ENCODE results near the gene PRSS12.

Gene PRSS12

DNA sequence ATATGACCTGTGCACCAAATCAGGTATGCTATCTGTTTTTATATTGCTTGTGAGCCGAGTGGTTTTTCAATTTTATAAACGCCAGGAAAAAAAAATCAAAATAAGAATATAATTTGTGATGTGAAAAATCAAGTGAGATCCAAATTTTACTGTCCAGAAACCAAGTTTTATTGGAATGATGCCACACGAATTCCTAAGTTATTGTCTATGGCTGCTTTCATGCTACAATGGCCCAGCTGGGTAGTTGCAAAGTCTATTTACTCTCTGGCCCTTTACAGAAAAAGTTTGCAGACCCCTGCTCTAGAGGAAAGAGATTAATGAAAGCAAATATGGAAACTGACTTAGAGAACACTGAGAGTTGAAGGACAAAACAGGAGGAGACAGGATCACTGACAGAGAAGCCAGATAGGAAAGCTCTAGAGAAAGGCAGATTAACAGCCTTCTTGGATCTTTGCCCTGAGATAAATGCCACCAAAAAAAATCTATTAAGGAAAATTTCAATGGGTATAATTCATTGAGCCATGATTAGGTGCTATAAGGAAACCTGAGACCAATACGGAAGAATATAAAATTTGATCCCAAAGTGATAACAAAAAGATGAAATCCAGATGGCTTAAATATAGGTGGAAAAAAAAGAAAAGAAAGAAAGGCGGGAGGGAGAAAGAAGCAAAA is 29.8 kb downstream of the PRSS12 start:
- TF ChIP-seq TAF1 (IDR thresholded peaks at IDR 0.05; ENCODE audit: borderline replicate concordance, insufficient read depth, low read length), result no peak
- TF ChIP-seq, protein P1, sequence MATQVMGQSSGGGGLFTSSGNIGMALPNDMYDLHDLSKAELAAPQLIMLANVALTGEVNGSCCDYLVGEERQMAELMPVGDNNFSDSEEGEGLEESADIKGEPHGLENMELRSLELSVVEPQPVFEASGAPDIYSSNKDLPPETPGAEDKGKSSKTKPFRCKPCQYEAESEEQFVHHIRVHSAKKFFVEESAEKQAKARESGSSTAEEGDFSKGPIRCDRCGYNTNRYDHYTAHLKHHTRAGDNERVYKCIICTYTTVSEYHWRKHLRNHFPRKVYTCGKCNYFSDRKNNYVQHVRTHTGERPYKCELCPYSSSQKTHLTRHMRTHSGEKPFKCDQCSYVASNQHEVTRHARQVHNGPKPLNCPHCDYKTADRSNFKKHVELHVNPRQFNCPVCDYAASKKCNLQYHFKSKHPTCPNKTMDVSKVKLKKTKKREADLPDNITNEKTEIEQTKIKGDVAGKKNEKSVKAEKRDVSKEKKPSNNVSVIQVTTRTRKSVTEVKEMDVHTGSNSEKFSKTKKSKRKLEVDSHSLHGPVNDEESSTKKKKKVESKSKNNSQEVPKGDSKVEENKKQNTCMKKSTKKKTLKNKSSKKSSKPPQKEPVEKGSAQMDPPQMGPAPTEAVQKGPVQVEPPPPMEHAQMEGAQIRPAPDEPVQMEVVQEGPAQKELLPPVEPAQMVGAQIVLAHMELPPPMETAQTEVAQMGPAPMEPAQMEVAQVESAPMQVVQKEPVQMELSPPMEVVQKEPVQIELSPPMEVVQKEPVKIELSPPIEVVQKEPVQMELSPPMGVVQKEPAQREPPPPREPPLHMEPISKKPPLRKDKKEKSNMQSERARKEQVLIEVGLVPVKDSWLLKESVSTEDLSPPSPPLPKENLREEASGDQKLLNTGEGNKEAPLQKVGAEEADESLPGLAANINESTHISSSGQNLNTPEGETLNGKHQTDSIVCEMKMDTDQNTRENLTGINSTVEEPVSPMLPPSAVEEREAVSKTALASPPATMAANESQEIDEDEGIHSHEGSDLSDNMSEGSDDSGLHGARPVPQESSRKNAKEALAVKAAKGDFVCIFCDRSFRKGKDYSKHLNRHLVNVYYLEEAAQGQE (IDR thresholded peaks at IDR 0.05; ENCODE audit: insufficient read depth in 1 of 2, low read depth in 2 of 2, low read length in 2 of 2), result no peak
- TF ChIP-seq FOXP2 (optimal IDR thresholded peaks at IDR 0.05; ENCODE audit: borderline replicate concordance, extremely low read depth, extremely low read length, insufficient read depth), result no peak
- TF ChIP-seq SIN3A (IDR thresholded peaks at IDR 0.05; ENCODE audit: borderline replicate concordance, insufficient read depth, low read length), result no peak
- TF ChIP-seq POLR2AphosphoS5 (IDR thresholded peaks at IDR 0.05; ENCODE audit: low read depth, low read length), result no peak

DNA sequence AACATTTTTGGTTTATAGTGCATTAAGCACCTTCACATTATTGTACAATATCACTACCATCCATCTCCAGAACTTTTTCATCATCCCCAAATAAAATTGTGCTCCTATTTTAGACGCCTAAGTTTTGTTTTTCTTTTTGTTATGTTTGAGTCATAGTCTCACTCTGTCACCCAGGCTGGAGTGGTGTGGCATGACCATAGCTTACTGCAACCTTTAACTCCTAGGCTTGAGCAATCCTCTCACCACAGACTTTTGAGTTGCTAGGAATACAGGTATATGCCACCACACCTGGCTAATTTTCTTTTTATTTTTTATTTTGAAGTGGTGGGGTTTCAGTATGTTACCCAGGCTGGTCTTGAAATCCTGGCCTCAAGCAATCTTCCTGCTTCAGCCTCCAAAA is 33.9 kb downstream of the PRSS12 start:
- TF ChIP-seq FOXP2 (optimal IDR thresholded peaks at IDR 0.05; ENCODE audit: borderline replicate concordance, extremely low read depth, extremely low read length, insufficient read depth) (no peak), POLR2AphosphoS5 (IDR thresholded peaks at IDR 0.05; ENCODE audit: low read depth, low read length) (no peak), TAF1 (IDR thresholded peaks at IDR 0.05; ENCODE audit: borderline replicate concordance, insufficient read depth, low read length) (no peak), SIN3A (IDR thresholded peaks at IDR 0.05; ENCODE audit: borderline replicate concordance, insufficient read depth, low read length) (no peak)
- TF ChIP-seq, protein P1 (IDR thresholded peaks at IDR 0.05; ENCODE audit: insufficient read depth in 1 of 2, low read depth in 2 of 2, low read length in 2 of 2), result no peak

DNA sequence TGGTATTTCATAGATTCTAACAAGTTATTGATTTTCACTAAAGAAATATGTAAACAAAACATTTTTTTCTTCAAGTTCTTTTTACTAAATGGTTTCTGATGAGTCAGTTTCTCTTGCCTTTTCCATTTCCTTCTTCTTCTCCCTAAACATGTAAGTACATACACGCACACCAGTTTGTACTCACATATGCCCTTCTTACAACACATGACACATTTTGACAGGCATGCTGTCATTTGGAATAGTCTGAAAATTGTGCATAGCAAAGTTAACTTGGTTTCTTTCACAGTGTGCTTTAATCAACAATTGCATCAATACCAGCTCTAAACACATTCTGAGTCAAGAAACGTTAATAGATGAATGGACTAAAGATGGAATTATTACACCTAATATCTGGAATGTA is 35.1 kb downstream of the PRSS12 start:
- TF ChIP-seq TAF1 (IDR thresholded peaks at IDR 0.05; ENCODE audit: borderline replicate concordance, insufficient read depth, low read length) (no peak), POLR2AphosphoS5 (IDR thresholded peaks at IDR 0.05; ENCODE audit: low read depth, low read length) (no peak), SIN3A (IDR thresholded peaks at IDR 0.05; ENCODE audit: borderline replicate concordance, insufficient read depth, low read length) (no peak), FOXP2 (optimal IDR thresholded peaks at IDR 0.05; ENCODE audit: borderline replicate concordance, extremely low read depth, extremely low read length, insufficient read depth) (no peak)

DNA sequence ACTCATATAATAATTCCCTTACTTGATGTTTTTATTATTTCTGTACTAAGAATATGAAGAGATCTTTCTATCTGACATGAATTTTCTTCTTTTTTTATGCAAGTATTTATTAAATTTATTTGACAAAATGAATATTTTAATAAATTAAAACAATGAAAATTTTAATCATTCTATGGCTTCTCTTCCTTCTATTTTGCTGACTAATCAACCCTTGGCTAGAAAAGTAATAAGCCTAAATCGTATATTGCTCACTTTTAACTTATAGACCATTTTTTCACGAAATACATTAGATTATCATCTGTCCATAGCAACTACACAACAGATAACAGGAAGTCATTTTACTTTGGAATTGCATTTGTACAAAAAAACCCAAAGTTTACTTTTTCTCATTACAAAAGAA is 38.6 kb downstream of the PRSS12 start:
- TF ChIP-seq POLR2AphosphoS5 (IDR thresholded peaks at IDR 0.05; ENCODE audit: low read depth, low read length) (no peak), FOXP2 (optimal IDR thresholded peaks at IDR 0.05; ENCODE audit: borderline replicate concordance, extremely low read depth, extremely low read length, insufficient read depth) (no peak), SIN3A (IDR thresholded peaks at IDR 0.05; ENCODE audit: borderline replicate concordance, insufficient read depth, low read length) (no peak)
- TF ChIP-seq, protein P1 (IDR thresholded peaks at IDR 0.05; ENCODE audit: insufficient read depth in 1 of 2, low read depth in 2 of 2, low read length in 2 of 2), result no peak

DNA sequence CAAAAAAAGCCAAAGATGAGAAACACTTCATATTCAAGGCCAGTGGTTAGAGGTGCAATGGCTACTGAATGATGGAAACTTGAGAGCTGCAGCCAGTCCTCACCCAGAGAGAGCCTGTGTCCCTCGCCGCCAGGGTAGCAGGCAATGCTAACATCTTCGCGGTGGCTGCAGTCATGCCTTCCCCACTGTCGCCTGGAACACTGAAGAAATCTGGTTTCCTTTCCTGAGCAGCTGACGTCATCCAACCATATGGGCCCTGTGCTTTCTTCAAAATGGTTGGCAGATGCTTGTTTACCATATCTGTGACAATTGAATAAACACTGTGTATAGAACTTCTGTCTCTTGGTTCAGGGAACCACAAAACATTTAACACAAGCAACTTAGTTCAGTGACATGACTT is 39.7 kb downstream of the PRSS12 start:
- TF ChIP-seq FOXP2 (optimal IDR thresholded peaks at IDR 0.05; ENCODE audit: borderline replicate concordance, extremely low read depth, extremely low read length, insufficient read depth), result peak; percentile 51
- TF ChIP-seq, protein P1 (IDR thresholded peaks at IDR 0.05; ENCODE audit: insufficient read depth in 1 of 2, low read depth in 2 of 2, low read length in 2 of 2), result no peak
